Measurements from ENCODE around the gene PDPR.
"Not testable (repeated sequence)": the region's sequence is repeated elsewhere in the genome, so short reads cannot be mapped to it uniquely, and the experiment has no call there.

The PDPR gene

DNA sequence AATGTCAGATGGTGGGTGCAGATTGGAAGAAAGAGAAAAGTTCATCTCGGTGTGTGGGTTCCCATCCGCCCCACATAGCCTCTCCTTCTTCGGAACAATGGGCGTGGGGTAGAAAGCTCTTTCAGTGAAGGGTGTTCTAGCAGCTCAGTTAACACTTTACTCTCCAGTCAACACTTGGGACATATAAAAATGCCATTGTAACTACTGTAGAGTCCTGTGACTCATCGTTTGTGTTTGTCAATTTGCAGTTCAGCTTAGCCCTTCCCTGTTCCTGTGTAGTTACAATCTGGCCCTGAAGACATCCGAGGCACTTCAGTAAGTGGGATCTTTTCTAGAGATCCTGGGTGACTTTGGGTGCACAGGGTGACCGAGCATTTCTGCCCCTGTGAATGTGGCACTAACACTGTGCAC, 47.9 kb downstream of the PDPR start:
- DNase-seq (ENCODE audit: low read depth in 2 of 2): no peak

DNA sequence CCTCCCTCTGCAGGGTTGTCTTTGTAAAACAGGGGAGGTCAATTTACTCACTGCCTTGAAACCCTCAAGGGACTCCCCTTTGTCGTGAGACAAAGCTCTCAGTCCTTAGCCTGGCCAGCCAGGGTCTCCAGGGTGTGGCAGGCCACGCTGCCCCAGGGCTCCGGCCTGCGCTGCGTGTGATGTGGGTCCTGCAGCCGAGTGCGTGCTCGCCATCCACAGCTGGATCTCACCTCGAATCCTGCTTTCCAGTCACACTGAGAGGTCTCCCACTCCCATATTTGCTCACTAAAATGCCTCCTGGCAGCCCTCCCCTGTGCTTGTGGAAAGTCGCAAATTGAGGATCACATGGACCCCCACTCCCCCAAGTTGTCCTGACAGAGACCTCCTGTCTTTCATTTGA, 49.5 kb downstream of the PDPR start:
- no peak for DNase-seq (ENCODE audit: low read depth in 2 of 2)

DNA sequence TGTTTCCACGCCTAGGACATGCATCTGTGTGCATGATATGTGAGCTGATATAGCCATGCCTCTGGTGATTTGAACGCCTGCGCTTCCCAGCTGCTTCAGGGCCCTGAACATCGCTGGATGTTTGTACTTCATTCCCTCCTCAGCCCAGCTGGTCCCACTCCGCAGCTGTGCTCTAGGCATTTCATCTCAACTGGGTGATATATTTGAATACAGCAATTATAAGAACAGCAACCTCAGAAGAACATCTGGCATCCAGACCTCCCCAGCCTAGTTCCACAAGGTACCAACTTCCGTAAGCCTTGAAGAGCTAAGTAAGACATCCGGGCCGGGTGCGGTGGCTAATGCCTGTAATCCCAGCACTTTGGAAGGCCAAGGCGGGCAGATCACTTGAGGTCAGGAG, 52.6 kb downstream of the PDPR start:
- DNase-seq (ENCODE audit: low read depth in 2 of 2): not testable (repeated sequence)

GRCh38 chr16:70173212-70173837, 59.2 kb downstream of the PDPR start, which contains the start of gene CLEC18C:
Gene CLEC18C, plus strand, starts transcription at chr16:70173787. Its CDS starts 492 bp downstream, at chr16:70174279.
- DNase-seq (ENCODE audit: low read depth in 2 of 2): not testable (repeated sequence)

- DNase-seq (ENCODE audit: low read depth in 2 of 2): not testable (repeated sequence)
These were observed 59.8 kb downstream of the PDPR start for GRCh38 chr16:70173916-70174315.

- DNase-seq (ENCODE audit: low read depth in 2 of 2): not testable (repeated sequence)
These were observed 60.3 kb downstream of the PDPR start for GRCh38 chr16:70174387-70174932.

- DNase-seq (ENCODE audit: low read depth in 2 of 2): not testable (repeated sequence)
These were observed 73.9 kb downstream of the PDPR start for GRCh38 chr16:70187858-70188607.

DNA sequence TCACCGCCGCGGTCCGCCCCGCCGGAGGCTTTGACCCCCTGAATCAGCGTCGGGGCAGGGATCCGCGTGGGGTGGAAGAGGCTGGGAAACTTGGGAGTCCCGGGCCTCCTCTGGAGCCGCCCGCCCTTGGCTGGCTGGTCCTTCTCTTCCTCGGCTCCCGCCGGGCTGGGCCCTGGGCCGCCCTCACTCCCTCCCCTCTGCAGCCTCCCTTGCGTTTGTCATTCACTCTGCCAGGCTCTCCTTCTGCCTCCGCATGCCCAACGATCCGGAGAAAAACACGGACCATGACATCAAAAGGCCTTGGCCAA, 74.4 kb downstream of the PDPR start:
- DNase-seq (ENCODE audit: low read depth in 2 of 2): not testable (repeated sequence)

DNA sequence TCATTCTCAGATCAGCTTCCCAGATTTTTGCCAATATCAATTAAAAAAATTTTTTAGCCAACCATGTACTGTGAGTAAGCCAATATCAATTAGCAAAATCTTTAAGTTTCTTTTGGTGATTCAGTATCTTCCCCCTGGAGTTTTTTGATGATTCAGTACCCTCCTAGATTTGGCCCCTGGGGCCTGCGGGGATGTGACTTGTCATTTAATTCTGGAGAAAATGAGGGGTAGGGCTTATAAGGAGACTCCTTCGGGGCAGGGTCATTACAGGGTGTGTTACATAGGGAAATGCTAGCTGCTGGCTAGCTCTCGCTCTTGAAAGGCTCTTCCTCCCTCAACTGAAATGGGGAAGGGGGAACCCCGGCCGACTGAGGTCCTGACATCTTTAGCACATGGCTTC, 76.4 kb downstream of the PDPR start:
- not testable (repeated sequence) for DNase-seq (ENCODE audit: low read depth in 2 of 2)

DNA sequence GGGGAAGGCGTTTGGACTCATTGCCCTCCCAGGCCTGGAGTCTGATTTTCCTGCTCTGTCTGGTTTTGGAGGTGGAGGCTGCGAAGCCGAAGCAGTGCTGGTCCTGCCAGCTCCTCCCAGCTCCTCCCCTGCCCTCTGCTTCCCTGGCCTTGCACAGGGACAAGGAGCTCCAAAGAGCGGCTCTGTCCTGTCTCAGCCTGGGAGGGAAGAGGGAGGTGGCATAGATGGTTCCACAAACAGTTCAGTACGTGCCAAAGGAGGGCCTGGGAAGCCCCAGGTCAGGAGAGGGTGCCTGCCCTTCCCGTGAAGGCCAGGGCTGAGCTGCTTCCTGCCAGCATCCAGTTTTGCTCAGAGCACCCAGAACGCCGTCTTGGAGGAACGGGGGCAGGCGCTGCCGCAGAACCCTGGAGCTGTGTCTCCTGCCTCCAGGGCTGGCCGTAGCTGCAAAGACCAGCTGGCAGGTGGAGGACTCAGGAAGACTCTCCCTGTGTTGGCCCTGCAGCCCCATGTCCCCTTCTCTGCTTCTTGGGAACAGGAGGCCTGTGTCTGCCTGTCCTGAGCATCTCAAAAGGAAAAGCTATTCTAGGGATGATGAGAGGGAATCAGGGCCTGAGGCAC, 82.7 kb downstream of the PDPR start:
- not testable (repeated sequence) for DNase-seq (ENCODE audit: low read depth in 2 of 2)

GRCh38 chr16:70197611-70198010, 83.5 kb downstream of the PDPR start:
- DNase-seq (ENCODE audit: low read depth in 2 of 2): not testable (repeated sequence)

GRCh38 chr16:70198230-70198629, 84.1 kb downstream of the PDPR start:
- DNase-seq (ENCODE audit: low read depth in 2 of 2): not testable (repeated sequence)

DNA sequence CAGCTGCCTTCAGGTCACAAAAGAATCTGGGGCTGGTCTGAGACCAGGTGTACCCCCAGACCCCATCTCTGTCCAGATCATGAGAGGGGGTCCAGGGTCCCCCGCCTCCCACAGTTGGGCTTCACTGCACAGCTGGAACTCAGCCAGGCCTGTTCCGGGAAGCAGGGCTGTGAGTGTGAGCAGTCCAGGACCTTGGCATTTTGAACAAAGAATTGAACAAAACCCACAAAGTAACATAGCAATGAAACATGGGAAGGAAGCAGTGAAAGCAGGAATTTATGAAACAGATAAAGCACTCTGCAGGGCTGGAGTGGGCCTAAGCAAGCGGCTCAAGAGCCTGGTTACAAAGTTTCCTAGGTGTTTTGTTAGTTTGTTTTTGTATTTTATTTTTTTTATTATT, 84.5 kb downstream of the PDPR start:
- DNase-seq (ENCODE audit: low read depth in 2 of 2): not testable (repeated sequence)

GRCh38 chr16:70199170-70199569, 85.0 kb downstream of the PDPR start:
- not testable (repeated sequence) for DNase-seq (ENCODE audit: low read depth in 2 of 2)

DNA sequence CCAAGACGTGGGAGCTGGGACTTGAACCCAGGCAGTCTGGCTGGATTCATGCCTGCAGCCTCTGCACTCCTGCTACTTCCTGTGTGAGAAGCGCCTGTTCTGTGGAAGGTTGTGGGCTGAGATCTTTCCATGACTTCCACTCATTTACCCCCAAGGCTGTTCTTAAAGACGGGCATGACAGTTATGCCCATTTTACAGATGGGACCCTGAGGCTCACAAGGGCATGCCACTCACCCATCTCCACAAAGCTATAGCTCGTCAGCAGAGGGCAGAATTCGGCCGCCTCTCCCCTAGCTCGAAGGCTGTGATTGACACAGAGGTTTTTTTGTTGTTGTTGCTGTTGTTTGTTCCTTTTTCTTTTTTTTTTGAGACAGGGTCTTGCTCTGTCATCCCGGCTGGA, 85.9 kb downstream of the PDPR start:
- DNase-seq (ENCODE audit: low read depth in 2 of 2): not testable (repeated sequence)

GRCh38 chr16:70203508-70203907, 89.4 kb downstream of the PDPR start:
- DNase-seq (ENCODE audit: low read depth in 2 of 2): not testable (repeated sequence)

DNA sequence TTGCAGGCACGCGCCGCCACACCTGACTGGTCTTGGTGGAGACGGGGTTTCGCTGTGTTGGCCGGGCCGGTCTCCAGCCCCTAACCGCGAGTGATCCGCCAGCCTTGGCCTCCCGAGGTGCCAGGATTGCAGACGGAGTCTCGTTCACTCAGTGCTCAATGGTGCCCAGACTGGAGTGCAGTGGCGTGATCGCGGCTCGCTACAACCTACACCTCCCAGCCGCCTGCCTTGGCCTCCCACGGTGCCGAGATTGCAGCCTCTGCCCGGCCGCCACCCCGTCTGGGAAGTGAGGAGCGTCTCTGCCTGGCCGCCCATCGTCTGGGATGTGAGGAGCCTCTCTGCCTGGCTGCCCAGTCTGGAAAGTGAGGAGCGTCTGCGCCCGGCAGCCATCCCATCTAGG, 89.9 kb downstream of the PDPR start:
- not testable (repeated sequence) for DNase-seq (ENCODE audit: low read depth in 2 of 2)

- DNase-seq (ENCODE audit: low read depth in 2 of 2): not testable (repeated sequence)
These were observed 90.7 kb downstream of the PDPR start for GRCh38 chr16:70204668-70205405.

DNA sequence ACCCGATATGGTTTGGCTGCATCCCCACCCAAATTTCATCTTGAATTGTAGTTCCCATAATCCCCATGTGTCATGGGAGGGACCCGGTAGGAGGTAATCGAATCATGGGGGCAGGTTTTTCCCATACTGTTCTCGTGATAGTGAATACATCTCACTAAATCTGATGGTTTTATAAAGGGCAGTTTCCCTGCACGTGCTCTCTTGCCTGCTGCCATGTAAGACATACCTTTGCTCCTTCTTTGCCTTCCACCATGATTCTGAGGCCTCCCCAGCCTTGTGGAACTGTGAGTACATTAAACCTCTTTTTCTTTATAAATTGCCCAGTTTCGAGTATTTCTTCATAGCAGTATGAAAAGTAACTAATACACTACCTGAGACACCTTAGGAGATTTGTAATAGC, 92.2 kb downstream of the PDPR start:
- not testable (repeated sequence) for DNase-seq (ENCODE audit: low read depth in 2 of 2)

Data from activated CD8-positive, alpha-beta memory T cell treated with anti-CD3 and anti-CD28 coated beads for 4 hours (primary cell).